WERI-Rb-1 (cell line): ENCODE data around the gene HOXC10.

Experiments used
- DNase-seq: peaks from one replicate; pipeline ENCODE4 v3.0.0-alpha.2; 2020
- H3K27ac ChIP-seq: fragments of 250-450 bp; sonication (Bioruptor Pico); 2 replicates; pipeline ENCODE4 v1.5.1; 2020; ENCODE audit warnings: mild to moderate bottlenecking, moderate library complexity
- H3K27me3 ChIP-seq: fragments of 250-450 bp; sonication (Bioruptor Pico); 2 replicates; pipeline ENCODE4 v1.5.1; 2021; ENCODE audit warnings: mild to moderate bottlenecking, low read depth, moderate library complexity; ENCODE audit not compliant: insufficient read depth, severe bottlenecking
- H3K36me3 ChIP-seq: fragments of 250-450 bp; sonication (Bioruptor Pico); 2 replicates; pipeline ENCODE4 v1.5.1; 2020; ENCODE audit warnings: mild to moderate bottlenecking, moderate library complexity
- H3K4me3 ChIP-seq: 2 replicates; pipeline ENCODE4 v1.5.1; 2011; ENCODE audit warnings: low read depth, mild to moderate bottlenecking, control low read depth, low read length
- H3K9me3 ChIP-seq: fragments of 250-450 bp; sonication (Bioruptor Pico); 2 replicates; pipeline ENCODE4 v1.5.1; 2021; ENCODE audit warnings: mild to moderate bottlenecking, moderate library complexity; ENCODE audit not compliant: severe bottlenecking
- TF ChIP-seq, protein P1 (sequence below): IDR thresholded peaks from 2 replicates; pipeline ENCODE4 v1.5.1; 2011; ENCODE audit warnings: low read depth, mild to moderate bottlenecking, control low read depth, inconsistent platforms, low read length

The HOXC10 gene

DNA sequence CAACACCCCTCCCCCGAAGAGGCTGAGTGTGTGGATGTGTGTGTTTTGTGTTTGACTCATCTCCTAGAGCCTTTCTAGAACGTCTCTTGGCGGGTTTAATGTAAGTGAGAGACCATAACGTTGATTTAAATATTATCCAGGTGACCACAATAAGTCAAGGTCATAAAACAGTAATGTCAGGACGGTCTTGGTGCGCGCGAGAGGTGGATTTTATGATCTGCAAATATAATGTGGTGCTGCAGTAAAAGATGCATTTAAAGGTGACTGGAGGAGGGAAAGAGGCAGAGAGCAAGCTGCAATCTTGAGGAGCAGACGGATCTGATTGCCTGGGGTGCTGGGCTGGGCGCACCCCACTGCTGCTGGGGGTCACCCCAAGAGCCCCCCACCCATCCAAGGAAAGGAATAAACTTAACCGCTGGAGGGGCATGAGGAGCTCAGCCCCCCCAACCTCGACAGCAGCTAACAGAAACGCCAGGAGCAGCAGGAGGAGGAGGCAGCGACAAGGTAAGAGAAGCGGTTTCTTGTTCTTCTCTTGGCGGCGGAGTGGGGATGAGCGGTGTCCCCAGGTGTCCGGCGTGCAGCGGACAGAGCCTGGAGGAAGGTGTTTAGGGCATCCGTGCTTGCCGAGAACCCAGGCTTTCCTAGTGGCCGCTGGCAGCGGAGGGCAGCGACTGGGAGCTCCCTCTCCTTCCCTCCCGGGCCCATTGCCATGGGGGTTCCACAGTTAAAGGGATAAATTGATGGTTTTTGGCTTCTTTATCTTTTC is 5.5 kb downstream of the HOXC10 start:
- H3K36me3 ChIP-seq, result no peaks in the 10 kb centered on the region
- TF ChIP-seq, protein P1, sequence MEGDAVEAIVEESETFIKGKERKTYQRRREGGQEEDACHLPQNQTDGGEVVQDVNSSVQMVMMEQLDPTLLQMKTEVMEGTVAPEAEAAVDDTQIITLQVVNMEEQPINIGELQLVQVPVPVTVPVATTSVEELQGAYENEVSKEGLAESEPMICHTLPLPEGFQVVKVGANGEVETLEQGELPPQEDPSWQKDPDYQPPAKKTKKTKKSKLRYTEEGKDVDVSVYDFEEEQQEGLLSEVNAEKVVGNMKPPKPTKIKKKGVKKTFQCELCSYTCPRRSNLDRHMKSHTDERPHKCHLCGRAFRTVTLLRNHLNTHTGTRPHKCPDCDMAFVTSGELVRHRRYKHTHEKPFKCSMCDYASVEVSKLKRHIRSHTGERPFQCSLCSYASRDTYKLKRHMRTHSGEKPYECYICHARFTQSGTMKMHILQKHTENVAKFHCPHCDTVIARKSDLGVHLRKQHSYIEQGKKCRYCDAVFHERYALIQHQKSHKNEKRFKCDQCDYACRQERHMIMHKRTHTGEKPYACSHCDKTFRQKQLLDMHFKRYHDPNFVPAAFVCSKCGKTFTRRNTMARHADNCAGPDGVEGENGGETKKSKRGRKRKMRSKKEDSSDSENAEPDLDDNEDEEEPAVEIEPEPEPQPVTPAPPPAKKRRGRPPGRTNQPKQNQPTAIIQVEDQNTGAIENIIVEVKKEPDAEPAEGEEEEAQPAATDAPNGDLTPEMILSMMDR, result no peak
- no peak for DNase-seq
- H3K27ac ChIP-seq, result peak overlapping the region; percentile 16
- H3K4me3 ChIP-seq, result no peak overlapping the region
- no peaks in the 10 kb centered on the region for H3K9me3 ChIP-seq
- H3K27me3 ChIP-seq, result no peaks in the 10 kb centered on the region

DNA sequence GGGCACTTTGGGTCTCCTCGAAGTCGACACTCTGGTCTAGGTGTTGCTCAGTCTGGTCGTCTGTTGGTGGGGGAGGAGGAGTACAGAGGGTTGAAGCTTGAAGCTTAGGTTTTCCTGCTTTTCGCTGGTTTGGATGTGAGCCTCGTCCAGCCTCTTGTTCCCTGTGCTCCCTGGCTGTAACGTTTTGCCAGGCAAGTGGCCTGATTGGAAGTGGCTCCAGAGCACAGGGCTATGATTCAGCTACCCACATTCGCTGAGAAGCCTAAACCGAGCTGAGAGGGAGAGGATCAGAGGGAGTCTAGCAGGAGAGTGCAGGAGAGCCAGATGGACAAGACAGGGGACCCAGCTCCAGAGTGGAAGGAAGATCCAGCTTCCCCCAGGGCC is 6.1 kb downstream of the HOXC10 start:
- TF ChIP-seq, protein P1, result no peak
- peak; percentile 65 for DNase-seq
- no peaks in the 10 kb centered on the region for H3K9me3 ChIP-seq
- 0 out of 2 replicates have a peak overlapping the region, but pooled peaks have one; percentile 2 for H3K4me3 ChIP-seq
- H3K27ac ChIP-seq, result peak overlapping the region; percentile 16
- no peaks in the 10 kb centered on the region for H3K36me3 ChIP-seq
- no peaks in the 10 kb centered on the region for H3K27me3 ChIP-seq

DNA sequence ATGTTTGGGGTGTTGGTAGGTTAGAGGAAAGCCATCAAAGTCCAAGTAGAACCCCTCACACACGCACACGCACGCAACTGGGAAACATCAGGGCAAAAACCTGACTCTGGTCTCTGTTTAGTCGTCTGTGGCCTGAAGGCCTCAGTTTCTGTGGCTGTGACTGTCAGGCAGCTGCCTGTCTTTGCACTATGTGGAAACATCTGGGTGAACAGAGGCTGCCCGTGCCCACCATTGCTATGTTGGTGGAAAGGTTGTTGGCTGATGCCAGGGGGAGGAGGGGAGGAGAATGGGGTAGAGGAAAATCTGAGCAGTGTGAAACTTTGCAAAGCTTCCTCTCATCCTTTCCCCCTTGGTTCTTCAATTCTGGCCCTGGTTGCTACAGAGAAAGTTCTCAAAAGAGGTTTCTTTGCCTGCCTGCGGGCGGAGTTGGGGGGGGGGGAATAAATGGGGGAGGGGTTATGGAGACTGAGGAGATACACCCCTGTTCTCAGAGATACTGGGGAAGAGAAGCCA is 7.5 kb downstream of the HOXC10 start:
- Histone ChIP-seq H3K27ac (no peak overlapping the region), H3K27me3 (no peaks in the 10 kb centered on the region), H3K9me3 (no peaks in the 10 kb centered on the region), H3K36me3 (no peaks in the 10 kb centered on the region), H3K4me3 (no peak overlapping the region)
- TF ChIP-seq, protein P1, result no peak
- no peak for DNase-seq

DNA sequence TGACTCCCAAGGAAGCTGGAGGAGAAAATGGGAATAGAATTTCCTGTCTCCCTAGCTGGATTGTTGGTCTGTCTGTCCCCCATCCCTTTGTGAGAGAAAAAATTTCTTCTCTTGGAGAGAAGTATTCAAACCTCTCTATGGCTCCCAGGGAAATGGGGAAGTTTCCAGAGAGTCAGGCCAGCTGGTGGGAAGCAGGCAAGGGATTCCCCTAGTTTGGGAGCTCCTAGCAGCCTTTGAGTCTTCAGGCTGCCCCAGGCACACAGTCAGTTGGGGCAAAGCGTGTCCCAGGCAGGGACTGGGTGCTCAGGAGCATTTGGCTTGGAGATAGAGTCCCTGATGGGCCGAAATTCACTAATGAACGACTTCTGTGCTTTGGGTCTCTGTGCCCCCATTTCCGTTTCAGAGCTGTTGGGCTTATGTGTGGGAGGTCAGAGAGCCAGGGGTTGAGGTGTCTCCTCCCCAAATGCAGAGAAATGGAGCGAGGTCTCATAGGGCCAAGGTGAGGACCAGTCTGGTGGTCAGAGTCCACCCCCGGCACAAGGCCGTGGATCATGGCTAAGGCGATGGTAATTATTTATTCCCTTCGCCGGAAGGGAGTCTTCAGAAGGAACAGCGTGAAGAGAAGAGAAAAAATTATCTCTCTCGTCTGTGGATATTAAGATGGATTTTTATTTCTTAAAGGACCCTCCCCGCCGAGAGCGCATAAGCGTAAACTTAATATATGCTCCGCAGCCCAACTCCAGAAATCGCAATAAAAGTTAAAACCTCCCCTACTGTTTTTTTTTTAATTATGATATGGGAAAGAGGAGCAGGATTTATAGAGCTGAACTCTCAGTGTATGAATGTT is 8.4 kb downstream of the HOXC10 start:
- H3K4me3 ChIP-seq, result no peak overlapping the region
- no peak for DNase-seq
- no peaks in the 10 kb centered on the region for H3K9me3 ChIP-seq
- TF ChIP-seq, protein P1, result no peak
- no peaks in the 10 kb centered on the region for H3K36me3 ChIP-seq
- no peaks in the 10 kb centered on the region for H3K27me3 ChIP-seq
- H3K27ac ChIP-seq, result no peak overlapping the region

DNA sequence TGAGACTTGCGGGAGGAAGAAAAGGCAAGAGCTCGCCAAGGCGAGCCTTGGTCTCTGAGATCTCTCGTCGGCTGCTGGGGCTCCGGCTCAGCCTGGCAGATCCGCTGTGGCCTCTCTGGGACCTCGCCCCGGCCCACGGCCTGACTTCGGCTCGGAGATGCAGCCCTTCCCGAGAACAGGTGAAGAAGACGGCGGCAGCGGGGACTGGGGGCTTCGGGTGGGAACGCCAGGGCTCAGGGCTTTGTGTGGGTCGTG is 9.0 kb downstream of the HOXC10 start:
- no peak overlapping the region for H3K27ac ChIP-seq
- H3K36me3 ChIP-seq, result no peaks in the 10 kb centered on the region
- TF ChIP-seq, protein P1, result no peak

More for the DNA sequence above, 9.0 kb downstream of the HOXC10 start:
- Histone ChIP-seq H3K9me3 (no peaks in the 10 kb centered on the region), H3K27me3 (no peaks in the 10 kb centered on the region), H3K4me3 (no peak overlapping the region)
- DNase-seq, result no peak
